HEK293 (cell line): ENCODE results near the gene KLF16.

Experiments
- CTCF ChIA-PET: fragments of 350-600 bp; formaldehyde crosslinking; extraction: SDS; loops from one replicate; lab custom pipeline; 2021; ENCODE audit warnings: antibody characterized with exemption; lab: Yijun Ruan, JAX
- POLR2A ChIA-PET: fragments of 300-600 bp; formaldehyde crosslinking; extraction: SDS; loops from one replicate; lab custom pipeline; 2020; ENCODE audit warnings: antibody characterized with exemption, inconsistent platforms; lab: Yijun Ruan, JAX
- H3K27ac ChIP-seq: fragments of 200-500 bp; sonication (Bioruptor generic); 2 replicates; pipeline ENCODE4 v1.5.1; 2014; ENCODE audit warnings: low read depth, low read length, control low read depth, inconsistent platforms; ENCODE audit errors: extremely low read depth
- H3K36me3 ChIP-seq, 2 experiments: fragments of 200-500 bp in 1 of 2; sonication (Bioruptor generic) in 1 of 2; 1 replicate in 1 of 2; 2 replicates in 1 of 2; pipeline ENCODE4 v1.5.1; 2014 to 2017; ENCODE audit warnings: inconsistent platforms in 2 of 2, low read length in 2 of 2; ENCODE audit not compliant: control insufficient read depth in 2 of 2, insufficient read depth in 1 of 2
- H3K4me1 ChIP-seq: fragments of 200-500 bp; sonication (Bioruptor generic); 2 replicates; pipeline ENCODE4 v1.5.1; 2014; ENCODE audit warnings: mild to moderate bottlenecking, low read length, inconsistent platforms; ENCODE audit not compliant: control insufficient read depth, insufficient read depth
- H3K4me3 ChIP-seq: 2 replicates; pipeline ENCODE4 v1.5.1; 2011; ENCODE audit warnings: low read depth, mild to moderate bottlenecking, control low read depth, low read length, moderate library complexity
- H3K9me3 ChIP-seq: fragments of 200-500 bp; sonication (Bioruptor generic); 2 replicates; pipeline ENCODE4 v1.5.1; 2014; ENCODE audit warnings: low read depth, low read length, inconsistent platforms; ENCODE audit not compliant: control insufficient read depth, insufficient read depth
- HOXD13 ChIP-seq: sonication (generic); formaldehyde crosslinking; IDR thresholded peaks from 2 replicates; pipeline ENCODE4 v1.8.0; 2022; ENCODE audit warnings: missing genetic modification reagents, borderline replicate concordance
- SALL2 ChIP-seq: fragments of 450-650 bp; formaldehyde crosslinking; IDR thresholded peaks from 2 replicates; pipeline ENCODE4 v1.5.0; 2017; ENCODE audit warnings: missing biosample characterization, mild to moderate bottlenecking, missing genetic modification characterization, borderline replicate concordance
- ZFHX2 ChIP-seq: fragments of 450-650 bp; formaldehyde crosslinking; conservative IDR thresholded peaks from 2 replicates; pipeline ENCODE4 v1.5.1; 2016; ENCODE audit warnings: missing biosample characterization, missing genetic modification characterization
- ZNF132 ChIP-seq: fragments of 450-650 bp; formaldehyde crosslinking; IDR thresholded peaks from 2 replicates; pipeline ENCODE4 v1.5.1; 2017; ENCODE audit warnings: missing biosample characterization, missing genetic modification characterization, borderline replicate concordance
- ZNF16 ChIP-seq: fragments of 450-650 bp; formaldehyde crosslinking; IDR thresholded peaks from 2 replicates; pipeline ENCODE4 v1.5.1; 2016; ENCODE audit warnings: low read depth, missing biosample characterization, missing genetic modification characterization
- ZNF24 ChIP-seq: fragments of 450-650 bp; formaldehyde crosslinking; IDR thresholded peaks from 2 replicates; pipeline ENCODE4 v1.5.1; 2016; ENCODE audit warnings: missing biosample characterization, missing genetic modification characterization
- ZNF274 ChIP-seq, 2 experiments: fragments of 200-500 bp in 1 of 2; fragments of 450-650 bp in 1 of 2; sonication (Bioruptor generic) in 1 of 2; formaldehyde crosslinking in 1 of 2; IDR thresholded peaks; 2 replicates each; pipeline versions ENCODE4 v1.5.1 to v1.6.1; 2014 to 2016; ENCODE audit warnings: borderline replicate concordance in 1 of 2, inconsistent platforms in 1 of 2, low read length in 1 of 2, missing biosample characterization in 1 of 2, missing genetic modification characterization in 1 of 2
- ZNF335 ChIP-seq: fragments of 450-650 bp; formaldehyde crosslinking; conservative IDR thresholded peaks from 2 replicates; pipeline ENCODE4 v1.5.1; 2016; ENCODE audit warnings: missing biosample characterization, missing genetic modification characterization
- ZNF350 ChIP-seq: fragments of 450-650 bp; formaldehyde crosslinking; IDR thresholded peaks from 2 replicates; pipeline ENCODE4 v1.5.0; 2017; ENCODE audit warnings: missing biosample characterization, mild to moderate bottlenecking, missing genetic modification characterization
- ZNF366 ChIP-seq: fragments of 450-650 bp; formaldehyde crosslinking; conservative IDR thresholded peaks from 2 replicates; pipeline ENCODE4 v1.5.1; 2016; ENCODE audit warnings: missing biosample characterization, missing genetic modification characterization
- ZNF510 ChIP-seq: fragments of 450-650 bp; formaldehyde crosslinking; IDR thresholded peaks from 2 replicates; pipeline ENCODE4 v1.5.1; 2018; ENCODE audit warnings: mild to moderate bottlenecking, missing genetic modification characterization, missing biosample characterization; ENCODE audit not compliant: insufficient replicate concordance
- ZNF514 ChIP-seq: fragments of 450-650 bp; formaldehyde crosslinking; IDR thresholded peaks from 2 replicates; pipeline ENCODE4 v1.5.1; 2016; ENCODE audit warnings: missing biosample characterization, missing genetic modification characterization
- ZNF600 ChIP-seq: fragments of 450-650 bp; formaldehyde crosslinking; IDR thresholded peaks from 2 replicates; pipeline ENCODE4 v1.5.1; 2016; ENCODE audit warnings: missing biosample characterization, missing genetic modification characterization
- ZNF629 ChIP-seq: fragments of 450-650 bp; formaldehyde crosslinking; IDR thresholded peaks from 2 replicates; pipeline ENCODE4 v1.5.1; 2017; ENCODE audit warnings: missing biosample characterization, missing genetic modification characterization
- ZNF768 ChIP-seq: fragments of 450-650 bp; formaldehyde crosslinking; IDR thresholded peaks from 2 replicates; pipeline ENCODE4 v1.5.1; 2018; ENCODE audit warnings: missing biosample characterization, mild to moderate bottlenecking, missing genetic modification characterization
- ZNF791 ChIP-seq: fragments of 450-650 bp; formaldehyde crosslinking; IDR thresholded peaks from 2 replicates; pipeline ENCODE4 v1.5.1; 2016; ENCODE audit warnings: missing biosample characterization, missing genetic modification characterization
- TF ChIP-seq, protein P1 (sequence below): fragments of 450-650 bp; formaldehyde crosslinking; IDR thresholded peaks from 2 replicates; pipeline ENCODE4 v1.5.1; 2017; ENCODE audit warnings: missing biosample characterization, missing genetic modification characterization
- TF ChIP-seq, protein P2 (sequence below): fragments of 450-650 bp; formaldehyde crosslinking; IDR thresholded peaks from 2 replicates; pipeline ENCODE4 v1.5.1; 2016; ENCODE audit warnings: missing biosample characterization, missing genetic modification characterization
- TF ChIP-seq, protein P3 (sequence below): fragments of 450-650 bp; formaldehyde crosslinking; IDR thresholded peaks from 2 replicates; pipeline ENCODE4 v1.5.1; 2017; ENCODE audit warnings: missing biosample characterization, missing genetic modification characterization

The KLF16 gene

DNA sequence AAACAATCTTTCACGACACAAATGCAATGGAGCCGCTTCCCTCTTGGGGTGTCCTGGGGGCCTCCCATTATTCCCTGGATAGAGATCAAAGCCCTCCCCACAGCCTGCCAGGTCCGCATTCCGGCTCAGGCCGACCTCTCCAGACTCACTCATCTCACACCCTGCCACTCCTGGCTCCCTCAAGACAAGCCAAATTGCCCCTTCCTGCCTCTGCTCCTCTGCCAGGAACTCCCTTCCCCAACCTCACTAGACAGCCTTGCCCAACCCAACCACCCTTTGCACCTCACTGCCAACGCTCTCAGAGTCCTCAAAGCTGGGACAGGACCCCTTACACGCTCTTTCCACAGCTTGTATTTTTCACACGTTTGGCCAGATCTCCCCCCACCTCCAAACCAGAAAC is 20.4 kb upstream of the KLF16 start:
- Histone ChIP-seq H3K4me3 (peak overlapping the region; percentile 65), H3K27ac (no peak overlapping the region)

DNA sequence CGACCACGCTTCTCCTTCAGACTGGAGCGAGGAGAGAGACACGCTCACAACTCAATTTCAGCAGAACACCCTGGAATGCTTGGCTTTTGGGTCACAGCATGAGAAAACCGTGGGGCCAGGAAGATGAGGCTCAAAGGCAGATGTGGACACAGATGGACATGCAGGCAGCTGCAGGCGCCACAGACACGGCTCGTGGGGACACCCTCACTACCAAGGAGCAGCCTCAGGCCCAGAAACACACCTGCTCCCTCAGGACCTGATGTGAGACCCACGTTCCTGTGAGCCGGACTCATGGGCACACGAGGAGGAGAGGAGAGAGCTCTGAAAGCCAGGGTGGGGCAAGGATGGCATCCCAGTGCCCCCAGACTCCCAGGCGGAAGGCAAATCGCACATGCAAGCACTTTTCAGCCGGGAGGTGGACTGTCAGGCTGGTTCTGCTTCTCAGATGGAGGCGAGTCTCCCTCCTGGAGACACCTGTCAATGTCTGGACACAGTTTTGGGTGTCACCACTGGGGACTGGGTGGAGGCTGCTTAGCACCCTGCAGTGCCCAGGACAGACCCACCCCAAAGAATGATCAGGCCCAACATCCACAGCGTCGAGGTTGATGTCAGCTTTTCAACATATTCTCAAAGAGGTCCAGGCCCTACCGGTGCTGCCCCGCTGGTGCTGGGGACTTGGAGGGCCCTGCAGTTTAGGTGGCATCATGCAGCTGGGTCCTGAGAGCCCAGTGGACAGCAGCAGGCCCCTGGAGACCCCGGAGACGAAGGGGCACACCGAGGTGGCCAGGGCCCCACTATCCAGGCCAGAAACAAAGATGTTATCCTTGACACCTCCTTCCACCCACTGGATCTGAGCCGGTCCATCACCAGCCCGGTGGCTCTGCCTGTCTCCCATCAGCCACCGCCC is 19.7 kb upstream of the KLF16 start:
- Histone ChIP-seq H3K36me3 (peaks cover 0 to 17% of the 10 kb centered on the region in 2 experiments; a peak in 1 of 3 replicates), H3K27ac (0 out of 2 replicates have a peak overlapping the region, but pooled peaks have one; percentile 24), H3K4me1 (peaks cover 17% of the 10 kb centered on the region), H3K4me3 (no peak overlapping the region)
- POLR2A ChIA-PET: no interaction called here
- CTCF ChIA-PET: interaction anchor here (0.7 to 1.1 kb wide), 3 partner anchors 34 to 47 kb away, joined by 3 to 4 read pairs (median 3); no protein-coding TSS in a partner anchor
- TF ChIP-seq HOXD13 (CRISPR knock-in tag) (no peak), ZNF350 (no peak), ZNF514 (tag by site-specific recombination) (no peak), ZNF366 (no peak), ZNF335 (tag by site-specific recombination) (no peak)
- TF ChIP-seq, protein P1, sequence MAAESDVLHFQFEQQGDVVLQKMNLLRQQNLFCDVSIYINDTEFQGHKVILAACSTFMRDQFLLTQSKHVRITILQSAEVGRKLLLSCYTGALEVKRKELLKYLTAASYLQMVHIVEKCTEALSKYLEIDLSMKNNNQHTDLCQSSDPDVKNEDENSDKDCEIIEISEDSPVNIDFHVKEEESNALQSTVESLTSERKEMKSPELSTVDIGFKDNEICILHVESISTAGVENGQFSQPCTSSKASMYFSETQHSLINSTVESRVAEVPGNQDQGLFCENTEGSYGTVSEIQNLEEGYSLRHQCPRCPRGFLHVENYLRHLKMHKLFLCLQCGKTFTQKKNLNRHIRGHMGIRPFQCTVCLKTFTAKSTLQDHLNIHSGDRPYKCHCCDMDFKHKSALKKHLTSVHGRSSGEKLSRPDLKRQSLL: 0 out of 2 replicates have a peak, but pooled peaks have one; percentile 22
- TF ChIP-seq, all 188 proteins: peak for 1
- H3K9me3 ChIP-seq: no peaks in the 10 kb centered on the region

More for the DNA sequence above, 20.4 kb upstream of the KLF16 start:
- Histone ChIP-seq H3K9me3 (no peaks in the 10 kb centered on the region), H3K36me3 (peaks cover 0 to 17% of the 10 kb centered on the region in 2 experiments; a peak in 1 of 3 replicates), H3K4me1 (peaks cover 17% of the 10 kb centered on the region)
- TF ChIP-seq ZNF600 (0 out of 2 replicates have a peak, but pooled peaks have one; percentile 29), ZNF274 (IDR thresholded peaks at IDR 0.05; ENCODE audit: low read length) (no peak), ZNF274 (tag by site-specific recombination; IDR thresholded peaks at IDR 0.05; ENCODE audit: borderline replicate concordance) (no peak), ZNF791 (no peak), ZNF768 (no peak), ZNF24 (no peak), ZNF629 (tag by site-specific recombination) (no peak)
- TF ChIP-seq, protein P2, sequence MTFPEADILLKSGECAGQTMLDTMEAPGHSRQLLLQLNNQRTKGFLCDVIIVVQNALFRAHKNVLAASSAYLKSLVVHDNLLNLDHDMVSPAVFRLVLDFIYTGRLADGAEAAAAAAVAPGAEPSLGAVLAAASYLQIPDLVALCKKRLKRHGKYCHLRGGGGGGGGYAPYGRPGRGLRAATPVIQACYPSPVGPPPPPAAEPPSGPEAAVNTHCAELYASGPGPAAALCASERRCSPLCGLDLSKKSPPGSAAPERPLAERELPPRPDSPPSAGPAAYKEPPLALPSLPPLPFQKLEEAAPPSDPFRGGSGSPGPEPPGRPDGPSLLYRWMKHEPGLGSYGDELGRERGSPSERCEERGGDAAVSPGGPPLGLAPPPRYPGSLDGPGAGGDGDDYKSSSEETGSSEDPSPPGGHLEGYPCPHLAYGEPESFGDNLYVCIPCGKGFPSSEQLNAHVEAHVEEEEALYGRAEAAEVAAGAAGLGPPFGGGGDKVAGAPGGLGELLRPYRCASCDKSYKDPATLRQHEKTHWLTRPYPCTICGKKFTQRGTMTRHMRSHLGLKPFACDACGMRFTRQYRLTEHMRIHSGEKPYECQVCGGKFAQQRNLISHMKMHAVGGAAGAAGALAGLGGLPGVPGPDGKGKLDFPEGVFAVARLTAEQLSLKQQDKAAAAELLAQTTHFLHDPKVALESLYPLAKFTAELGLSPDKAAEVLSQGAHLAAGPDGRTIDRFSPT (tag by site-specific recombination): 0 out of 2 replicates have a peak, but pooled peaks have one; percentile 4
- ChIA-PET POLR2A (interaction anchor here (2.7 kb wide), 1 partner anchor 8 kb away, joined by 22 read pairs; no protein-coding TSS in a partner anchor), CTCF (interaction anchor here (0.7 to 1.1 kb wide), 3 partner anchors 35 to 46 kb away, joined by 3 to 4 read pairs (median 3); no protein-coding TSS in a partner anchor)

GRCh38 chr19:1882089-1882785 is 18.9 kb upstream of the KLF16 start:
- Histone ChIP-seq H3K36me3 (peaks cover 0 to 17% of the 10 kb centered on the region in 2 experiments; a peak in 1 of 3 replicates), H3K4me1 (peaks cover 17% of the 10 kb centered on the region), H3K9me3 (no peaks in the 10 kb centered on the region), H3K4me3 (no peak overlapping the region), H3K27ac (0 out of 2 replicates have a peak overlapping the region, but pooled peaks have one; percentile 24)
- POLR2A ChIA-PET: no interaction called here
- CTCF ChIA-PET: no interaction called here
- TF ChIP-seq ZNF600 (peak; percentile 20), ZFHX2 (tag by site-specific recombination) (peak; percentile 41; the same call in 1 of the 2 replicates), ZNF132 (tag by site-specific recombination) (no peak), ZNF16 (tag by site-specific recombination) (no peak), ZNF510 (tag by site-specific recombination) (no peak), SALL2 (tag by site-specific recombination) (no peak), HOXD13 (CRISPR knock-in tag) (no peak)
- TF ChIP-seq, protein P3, sequence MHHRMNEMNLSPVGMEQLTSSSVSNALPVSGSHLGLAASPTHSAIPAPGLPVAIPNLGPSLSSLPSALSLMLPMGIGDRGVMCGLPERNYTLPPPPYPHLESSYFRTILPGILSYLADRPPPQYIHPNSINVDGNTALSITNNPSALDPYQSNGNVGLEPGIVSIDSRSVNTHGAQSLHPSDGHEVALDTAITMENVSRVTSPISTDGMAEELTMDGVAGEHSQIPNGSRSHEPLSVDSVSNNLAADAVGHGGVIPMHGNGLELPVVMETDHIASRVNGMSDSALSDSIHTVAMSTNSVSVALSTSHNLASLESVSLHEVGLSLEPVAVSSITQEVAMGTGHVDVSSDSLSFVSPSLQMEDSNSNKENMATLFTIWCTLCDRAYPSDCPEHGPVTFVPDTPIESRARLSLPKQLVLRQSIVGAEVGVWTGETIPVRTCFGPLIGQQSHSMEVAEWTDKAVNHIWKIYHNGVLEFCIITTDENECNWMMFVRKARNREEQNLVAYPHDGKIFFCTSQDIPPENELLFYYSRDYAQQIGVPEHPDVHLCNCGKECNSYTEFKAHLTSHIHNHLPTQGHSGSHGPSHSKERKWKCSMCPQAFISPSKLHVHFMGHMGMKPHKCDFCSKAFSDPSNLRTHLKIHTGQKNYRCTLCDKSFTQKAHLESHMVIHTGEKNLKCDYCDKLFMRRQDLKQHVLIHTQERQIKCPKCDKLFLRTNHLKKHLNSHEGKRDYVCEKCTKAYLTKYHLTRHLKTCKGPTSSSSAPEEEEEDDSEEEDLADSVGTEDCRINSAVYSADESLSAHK (tag by site-specific recombination): no peak
